ENCODE results near the gene GLP1R. TPM values are rescaled to one million over a fixed set of nuclear protein-coding genes. Genes with fewer than 3 reads are reported as not detected.

The GLP1R gene
- total and polyA plus RNA-seq, 2 of the 4 experiments (the other 2 are of a cell fraction): not detected

DNA sequence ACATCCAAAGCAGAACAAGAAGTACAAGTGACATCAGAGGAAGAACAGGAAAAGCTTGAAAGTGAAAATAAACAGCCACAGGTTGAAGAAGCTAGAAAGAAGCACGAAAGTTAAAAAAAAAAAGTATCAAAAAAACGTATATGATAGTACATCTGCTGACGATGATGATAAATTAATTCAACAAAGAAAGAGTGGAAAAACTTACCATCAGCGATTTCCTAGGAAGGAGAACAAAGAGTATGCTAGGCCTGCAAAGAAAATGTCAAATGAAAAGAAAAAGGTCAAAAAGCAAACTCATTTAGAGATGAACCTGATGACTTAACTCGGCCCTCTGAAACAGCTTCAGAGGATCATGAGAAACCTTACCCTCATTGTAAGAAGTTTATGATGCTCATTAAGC lies 62.7 kb downstream of the GLP1R start:
- H2BK5ac ChIP-seq (ENCODE audit: low read depth, low read length, poor library complexity, severe bottlenecking): no peak overlapping the region
- H3K9me1 ChIP-seq (ENCODE audit: insufficient read depth, low read length): peaks cover 4% of the 10 kb centered on the region
- no peak overlapping the region for H3K4me2 ChIP-seq (ENCODE audit: low read depth, low read length)
- H4K8ac ChIP-seq (ENCODE audit: low read depth in 2 of 2, low read length in 2 of 2): no peak overlapping the region
- intact Hi-C loops (cut with micrococcal nuclease) (no loop called here), in situ Hi-C loops (cut with MboI; ENCODE audit: low sequenced_read_pairs) (no loop called here), dilution Hi-C loops (cut with HindIII; ENCODE audit: low sequenced_read_pairs, unreplicated experiment) (no loop called here)
- ATAC-seq (ENCODE audit: low read depth) (no peak), DNase-seq (no peak)
- BruUV-seq (replicated peaks): no TSS peak
- H3K27ac ChIP-seq (ENCODE audit: insufficient read depth, low read length): no peak overlapping the region
- no peak overlapping the region for H2BK20ac ChIP-seq (ENCODE audit: low read depth, low read length)
- no peak overlapping the region for H3K14ac ChIP-seq (replicated peaks; ENCODE audit: low read depth, low read length)
- H3K23ac ChIP-seq (ENCODE audit: low read depth, low read length): no peak overlapping the region
- no peaks in the 10 kb centered on the region for H3K27me3 ChIP-seq (ENCODE audit: control insufficient read depth, insufficient read depth, low read length)
- H3K4me1 ChIP-seq (ENCODE audit: control insufficient read depth, insufficient read depth, low read length): peaks cover 4% of the 10 kb centered on the region; the same call in 1 of the 2 replicates
- H2BK15ac ChIP-seq (ENCODE audit: low read depth, low read length): no peak overlapping the region
- H3K9ac ChIP-seq (ENCODE audit: low read depth, low read length): no peak overlapping the region
- H4K20me1 ChIP-seq (ENCODE audit: insufficient read depth, low read length): no peaks in the 10 kb centered on the region
- CTCF ChIA-PET: no interaction called here
- peaks cover 7% of the 10 kb centered on the region for H3K36me3 ChIP-seq (ENCODE audit: control insufficient read depth, insufficient read depth, low read length)
- H4K91ac ChIP-seq (ENCODE audit: insufficient read depth, low read depth, low read length): no peak overlapping the region
- no peaks in the 10 kb centered on the region for H3K9me3 ChIP-seq (ENCODE audit: control insufficient read depth, insufficient read depth, low read length)
- no peak overlapping the region for H2AK5ac ChIP-seq (ENCODE audit: low read depth, low read length)
- POLR2A ChIA-PET (ENCODE audit: unreplicated experiment): no interaction called here
- no CpG with 5 or more reads among the region's 5 CpGs for WGBS, 2 experiments (ENCODE audit: extremely low coverage in 2 of 2, insufficient read length in 1 of 2)
- peaks cover 0 to 4% of the 10 kb centered on the region in 2 experiments; a peak in 2 of 4 replicates for H3K79me1 ChIP-seq (ENCODE audit: low read depth in 1 of 2, low read length in 2 of 2)
- no peak overlapping the region for H2AK9ac ChIP-seq (replicated peaks; ENCODE audit: low read depth, low read length, poor library complexity)
- no peak overlapping the region for H3K56ac ChIP-seq (ENCODE audit: extremely low read depth, insufficient read depth, low read length)
- no peak overlapping the region for H3K4ac ChIP-seq (ENCODE audit: low read depth, low read length)
- no peak overlapping the region for H2AFZ ChIP-seq (replicated peaks; ENCODE audit: low read length, poor library complexity)
- H4K5ac ChIP-seq (ENCODE audit: low read depth, low read length): no peak overlapping the region
- no peak overlapping the region for H3K4me3 ChIP-seq (ENCODE audit: insufficient read depth, low read depth, low read length)
- TF ChIP-seq SMC3 (IDR thresholded peaks at IDR 0.05; ENCODE audit: low read depth, low read length): no peak
- TF ChIP-seq, protein P1, sequence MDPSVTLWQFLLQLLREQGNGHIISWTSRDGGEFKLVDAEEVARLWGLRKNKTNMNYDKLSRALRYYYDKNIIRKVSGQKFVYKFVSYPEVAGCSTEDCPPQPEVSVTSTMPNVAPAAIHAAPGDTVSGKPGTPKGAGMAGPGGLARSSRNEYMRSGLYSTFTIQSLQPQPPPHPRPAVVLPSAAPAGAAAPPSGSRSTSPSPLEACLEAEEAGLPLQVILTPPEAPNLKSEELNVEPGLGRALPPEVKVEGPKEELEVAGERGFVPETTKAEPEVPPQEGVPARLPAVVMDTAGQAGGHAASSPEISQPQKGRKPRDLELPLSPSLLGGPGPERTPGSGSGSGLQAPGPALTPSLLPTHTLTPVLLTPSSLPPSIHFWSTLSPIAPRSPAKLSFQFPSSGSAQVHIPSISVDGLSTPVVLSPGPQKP (IDR thresholded peaks at IDR 0.05; ENCODE audit: borderline replicate concordance, low read depth, low read length): no peak
- no peak for TF ChIP-seq POLR2A (IDR thresholded peaks at IDR 0.05; ENCODE audit: low read depth, low read length)
- no peak overlapping the region for H2BK120ac ChIP-seq (ENCODE audit: low read depth, low read length)
- no peak overlapping the region for H3K18ac ChIP-seq (ENCODE audit: low read depth, low read length)
